GM23338 (cell line): ENCODE results near the gene EBPL.

Source experiments
- NANOG ChIP-seq: IDR thresholded peaks from 2 replicates; pipeline ENCODE4 v1.6.1; 2016; ENCODE audit warnings: antibody characterized with exemption, borderline replicate concordance
- POLR2AphosphoS5 ChIP-seq: IDR thresholded peaks from 2 replicates; pipeline ENCODE4 v1.6.1; 2016; ENCODE audit warnings: antibody characterized with exemption, low read depth
- TF ChIP-seq, protein P1 (sequence below), 2 experiments: fragments of 200-600 bp in 1 of 2; sonication (generic) in 1 of 2; conservative IDR thresholded peaks; 2 replicates each; pipeline versions ENCODE4 v1.5.1 to v1.6.1; 2016 to 2017; ENCODE audit warnings: antibody characterized with exemption in 2 of 2, low read depth in 2 of 2, mild to moderate bottlenecking in 2 of 2, moderate library complexity in 1 of 2

DNA sequence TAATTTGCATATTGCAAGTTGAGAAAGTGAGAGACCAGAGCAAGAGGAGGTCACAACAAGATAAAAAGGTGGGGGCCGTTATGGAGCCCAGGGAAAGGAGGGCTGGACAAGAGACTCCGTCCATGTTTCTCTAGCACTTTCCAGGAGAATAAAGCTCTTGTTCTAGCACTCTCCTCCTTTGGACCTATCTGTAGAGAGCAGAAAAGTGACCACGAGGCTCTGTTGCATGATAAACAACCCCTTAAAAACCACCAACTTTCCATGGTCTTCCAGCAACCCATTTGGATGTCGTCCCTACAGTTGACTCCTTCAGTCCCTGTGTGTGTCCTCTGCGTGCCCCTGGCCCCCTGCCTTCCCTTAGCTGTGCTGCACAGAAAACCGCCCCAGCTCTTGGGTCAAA, 67.1 kb downstream of the EBPL start:
- TF ChIP-seq, protein P1, sequence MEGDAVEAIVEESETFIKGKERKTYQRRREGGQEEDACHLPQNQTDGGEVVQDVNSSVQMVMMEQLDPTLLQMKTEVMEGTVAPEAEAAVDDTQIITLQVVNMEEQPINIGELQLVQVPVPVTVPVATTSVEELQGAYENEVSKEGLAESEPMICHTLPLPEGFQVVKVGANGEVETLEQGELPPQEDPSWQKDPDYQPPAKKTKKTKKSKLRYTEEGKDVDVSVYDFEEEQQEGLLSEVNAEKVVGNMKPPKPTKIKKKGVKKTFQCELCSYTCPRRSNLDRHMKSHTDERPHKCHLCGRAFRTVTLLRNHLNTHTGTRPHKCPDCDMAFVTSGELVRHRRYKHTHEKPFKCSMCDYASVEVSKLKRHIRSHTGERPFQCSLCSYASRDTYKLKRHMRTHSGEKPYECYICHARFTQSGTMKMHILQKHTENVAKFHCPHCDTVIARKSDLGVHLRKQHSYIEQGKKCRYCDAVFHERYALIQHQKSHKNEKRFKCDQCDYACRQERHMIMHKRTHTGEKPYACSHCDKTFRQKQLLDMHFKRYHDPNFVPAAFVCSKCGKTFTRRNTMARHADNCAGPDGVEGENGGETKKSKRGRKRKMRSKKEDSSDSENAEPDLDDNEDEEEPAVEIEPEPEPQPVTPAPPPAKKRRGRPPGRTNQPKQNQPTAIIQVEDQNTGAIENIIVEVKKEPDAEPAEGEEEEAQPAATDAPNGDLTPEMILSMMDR (conservative IDR thresholded peaks at IDR 0.05; ENCODE audit: low read depth in 2 of 2) = no peak
- TF ChIP-seq NANOG (no peak), POLR2AphosphoS5 (no peak)
